Posterior cingulate gyrus (tissue), 11 donors: ENCODE measurements around the gene USP33.
"Not testable (repeated sequence)": the region's sequence is repeated elsewhere in the genome, so short reads cannot be mapped to it uniquely, and the experiment has no call there.

Source experiments
- DNase-seq, 10 donors: peaks; one replicate each; pipeline versions ENCODE4 v3.0.0 to v3.0.0-alpha.2; 2020 to 2021; ENCODE audit warnings: mixed read lengths in 3 of 10
- intact Hi-C: fragments of 100-400 bp; cut with DNase I; formaldehyde crosslinking; loops from one replicate; pipeline ENCODE4 v1.15.1; 2023

The USP33 gene

DNA sequence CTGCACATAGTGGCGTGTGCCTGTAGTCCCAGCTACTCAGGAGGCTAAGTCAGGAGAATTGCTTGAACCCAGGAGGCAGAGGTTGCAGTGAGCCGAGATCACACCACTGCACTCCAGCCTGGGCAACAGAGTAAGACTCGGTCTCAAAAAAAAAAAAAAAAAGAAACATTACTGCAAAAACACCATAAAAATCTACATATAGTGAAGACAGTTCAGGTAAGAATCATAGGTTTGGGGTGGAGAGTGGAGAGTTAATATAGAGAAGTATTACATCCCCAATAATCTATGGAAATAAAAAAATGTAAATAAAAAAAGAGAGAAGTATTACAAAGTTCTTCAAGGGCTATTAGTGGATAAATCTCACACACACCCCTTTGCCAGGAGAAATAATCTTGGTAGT lies 84.8 kb downstream of the USP33 start:
- DNase-seq, intact Hi-C loops: not testable (repeated sequence)

DNA sequence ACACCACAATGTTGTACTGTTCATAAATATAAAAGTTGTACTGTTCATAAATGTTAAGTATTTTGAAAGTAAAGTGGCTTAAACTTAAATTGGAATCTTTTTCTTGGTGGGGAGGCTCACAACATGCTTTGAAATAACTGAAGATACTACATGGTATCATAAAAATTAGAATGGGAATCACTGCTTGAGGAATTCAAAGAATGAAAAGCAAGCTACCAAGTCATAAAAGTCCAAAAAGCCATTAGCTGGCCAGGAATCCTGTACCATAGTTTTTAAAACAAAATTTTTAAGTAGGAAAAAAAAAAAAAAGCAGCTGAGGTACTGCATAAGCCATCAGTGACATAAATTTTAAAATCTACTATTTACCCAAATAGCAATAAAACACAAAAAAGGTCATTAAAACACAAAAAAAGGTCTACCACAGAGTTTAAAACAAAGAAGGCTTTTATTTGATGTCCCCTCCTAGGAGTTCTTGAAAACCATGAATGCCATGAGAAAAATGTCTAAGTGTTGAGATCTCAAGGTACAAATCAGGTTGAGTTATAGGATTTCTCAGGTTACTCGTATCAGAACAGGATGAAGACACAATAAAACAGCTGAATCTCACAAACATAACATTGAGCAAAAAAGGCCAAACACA lies 85.8 kb downstream of the USP33 start:
- DNase-seq, result no peak
- intact Hi-C loops, result no loop called here

DNA sequence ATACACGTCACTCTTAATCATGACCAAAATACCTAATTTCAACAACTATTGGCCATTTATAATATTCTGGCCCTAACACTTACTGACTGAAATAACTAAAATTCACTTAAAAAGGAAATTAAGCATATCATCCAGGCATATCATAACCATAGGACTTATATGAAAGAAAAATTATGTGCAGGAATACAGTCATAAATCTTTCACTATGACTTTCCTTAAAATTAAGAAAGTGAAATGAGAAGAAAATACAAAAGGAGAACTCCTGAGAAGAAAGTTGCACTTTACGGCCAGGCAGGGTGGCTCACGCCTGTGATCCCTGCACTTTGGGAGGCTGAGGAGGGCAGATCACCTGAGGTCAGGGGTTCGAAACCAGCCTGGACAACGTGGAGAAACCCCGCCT lies 86.6 kb downstream of the USP33 start:
- no peak for DNase-seq
- intact Hi-C loops, result no loop called here

DNA sequence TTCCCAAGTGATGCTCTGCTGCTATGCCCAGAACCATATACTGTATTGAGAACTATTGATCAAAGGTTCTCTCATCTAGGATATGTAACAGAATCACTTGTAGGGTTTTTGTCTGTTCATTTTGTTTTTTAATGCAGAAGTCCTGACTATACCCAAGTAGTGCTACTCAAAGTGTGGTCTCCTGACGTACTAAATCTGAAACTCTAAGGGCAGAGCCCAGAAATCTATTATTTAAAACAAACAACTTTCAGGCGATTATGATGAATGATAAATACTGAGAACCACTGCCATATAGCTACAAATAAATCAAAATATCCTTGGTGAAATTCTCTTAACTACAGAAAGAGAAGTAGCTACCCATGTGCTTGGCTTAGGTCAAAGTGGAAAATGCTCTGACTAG lies 87.3 kb downstream of the USP33 start:
- DNase-seq, result no peak
- intact Hi-C loops, result no loop called here

DNA sequence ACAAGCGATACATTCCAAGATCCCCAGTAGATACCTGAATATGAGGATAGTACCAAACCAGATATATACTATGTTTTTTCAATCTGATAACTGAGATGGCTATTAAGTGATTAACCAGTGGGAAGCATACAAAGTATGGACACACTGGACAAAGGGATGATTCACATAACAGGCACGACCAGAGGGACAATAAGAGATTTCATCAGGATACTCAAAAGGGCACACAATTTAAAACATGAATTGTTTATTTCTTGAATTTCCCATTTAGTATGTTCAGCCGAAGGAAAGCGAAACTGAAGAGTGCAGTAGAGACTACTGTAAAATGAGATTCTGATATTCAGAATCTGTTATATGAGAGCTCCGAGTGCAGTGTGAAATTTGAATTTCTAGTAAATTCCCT lies 87.8 kb downstream of the USP33 start:
- intact Hi-C loops, result no loop called here
- no peak for DNase-seq

DNA sequence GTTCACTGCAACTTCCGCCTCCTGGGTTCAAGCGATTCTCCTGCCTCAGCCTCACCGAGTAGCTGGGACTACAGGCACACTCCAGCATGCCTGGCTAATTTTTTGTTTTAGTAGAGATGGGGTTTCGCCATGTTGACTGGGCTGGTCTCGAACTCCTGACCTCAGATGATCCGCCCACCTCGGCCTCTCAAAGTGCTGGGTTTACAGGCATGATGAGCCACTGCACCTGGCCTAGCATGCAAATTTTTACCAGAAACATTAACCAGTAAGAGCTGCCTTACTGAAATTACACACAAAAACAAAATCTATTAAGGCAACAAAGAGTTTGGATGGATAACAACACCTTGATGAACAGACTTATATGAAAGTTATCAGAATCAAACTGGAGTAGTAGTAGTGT lies 89.3 kb downstream of the USP33 start:
- DNase-seq, result no peak

DNA sequence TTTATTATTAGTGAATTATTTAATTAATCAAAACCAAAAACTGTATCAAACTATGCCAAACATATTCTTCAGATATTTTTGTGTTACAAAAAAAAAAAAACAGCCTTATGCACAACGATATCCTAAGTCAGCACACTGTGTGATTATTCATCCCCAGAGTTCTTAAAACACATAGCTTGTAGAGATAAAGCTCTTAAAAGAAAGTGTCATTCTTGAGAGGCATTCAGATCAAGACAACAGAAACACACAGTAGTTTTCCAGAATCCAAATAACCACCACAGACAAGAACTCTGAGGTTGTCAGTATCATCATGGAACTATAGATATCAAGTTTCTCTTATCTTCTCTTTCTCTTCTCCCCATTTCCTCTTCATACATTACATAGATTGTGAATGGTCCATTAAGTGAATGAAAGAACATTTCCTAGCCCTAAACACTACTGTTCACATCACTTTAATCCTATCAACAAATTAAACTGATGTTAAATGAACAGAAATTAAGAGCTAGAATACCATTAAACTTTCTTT lies 90.7 kb downstream of the USP33 start:
- DNase-seq, result no peak
- intact Hi-C loops, result no loop called here

More for the DNA sequence above, 89.3 kb downstream of the USP33 start:
- intact Hi-C loops, result no loop called here

DNA sequence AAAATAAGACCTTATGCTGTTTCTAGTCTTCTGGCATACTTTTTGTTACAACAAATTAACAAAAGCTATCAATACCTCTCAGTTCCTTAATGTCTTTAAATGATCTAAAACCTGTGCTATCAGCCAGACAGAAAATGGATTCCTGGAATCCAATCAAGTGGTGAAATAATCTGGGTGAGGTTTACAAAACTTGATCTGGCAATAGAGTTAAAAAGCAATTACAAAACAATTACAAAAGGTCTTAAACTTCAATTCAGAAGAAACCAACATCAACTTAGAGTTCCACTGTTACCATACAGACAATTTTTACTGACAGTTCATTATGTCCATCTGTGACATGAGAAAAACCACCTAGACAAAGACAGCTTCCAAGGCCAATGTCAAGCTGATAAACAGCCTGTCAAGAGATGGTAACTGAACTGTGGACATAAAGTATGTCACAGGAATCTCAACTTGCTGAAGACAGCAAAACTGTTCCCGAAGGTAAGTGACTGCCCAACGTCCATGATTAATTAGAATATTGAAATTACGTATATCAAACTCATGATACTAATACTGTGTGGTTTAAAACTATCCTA lies 94.6 kb downstream of the USP33 start:
- intact Hi-C loops, result no loop called here
- no peak for DNase-seq

DNA sequence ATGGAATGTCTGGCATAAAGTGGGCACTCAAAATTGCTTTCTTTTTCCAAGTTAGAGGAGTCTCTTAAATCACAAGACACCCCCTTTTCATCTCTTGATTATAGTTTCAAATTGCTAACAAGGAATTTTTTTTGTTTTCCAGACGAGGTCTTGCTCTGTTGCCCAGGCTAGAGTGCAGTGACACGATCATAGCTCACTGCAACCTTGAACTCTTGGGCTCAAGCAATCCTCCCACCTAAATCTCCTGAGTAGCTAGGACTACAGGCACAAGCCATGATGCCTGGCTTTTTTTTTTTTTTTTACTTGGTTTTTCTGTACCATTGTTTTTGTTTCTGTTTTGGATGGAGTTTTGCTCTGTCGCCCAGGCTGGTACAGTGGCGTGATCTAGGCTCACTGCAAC lies 98.0 kb downstream of the USP33 start:
- DNase-seq, result no peak
- intact Hi-C loops, result no loop called here

DNA sequence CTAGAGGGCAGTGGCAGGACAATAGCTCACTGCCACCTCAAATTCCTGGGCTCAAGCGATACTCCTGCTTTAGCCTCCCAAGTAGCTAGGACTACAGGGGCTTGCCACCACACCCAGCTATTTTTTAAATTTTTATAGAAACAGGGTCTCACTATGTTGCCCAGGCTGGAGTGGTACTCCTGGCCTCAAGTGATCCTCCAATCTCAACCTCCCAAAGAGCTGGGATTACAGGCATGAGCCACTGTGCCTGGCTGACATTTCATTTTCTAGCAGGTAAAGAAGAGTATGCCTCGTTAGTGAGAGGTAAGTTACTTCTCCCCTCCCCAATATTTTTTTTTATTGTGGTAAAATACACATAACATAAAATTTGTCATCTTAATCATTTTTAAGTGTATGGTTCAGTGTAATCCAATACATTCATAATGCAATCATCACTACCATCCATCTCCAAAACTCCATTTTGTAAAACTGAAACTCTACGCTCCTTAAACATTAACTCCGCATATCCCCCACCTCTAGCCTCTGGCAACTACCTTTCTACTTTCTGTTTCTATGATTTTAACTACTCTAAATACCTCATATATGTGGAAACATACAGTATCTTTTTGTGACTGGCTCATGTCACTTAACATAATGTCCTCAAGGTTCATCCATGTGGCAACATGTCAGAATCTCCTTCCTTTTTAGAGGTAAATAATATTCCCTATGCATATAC lies 99.6 kb downstream of the USP33 start:
- no peak for DNase-seq
- intact Hi-C loops, result no loop called here

DNA sequence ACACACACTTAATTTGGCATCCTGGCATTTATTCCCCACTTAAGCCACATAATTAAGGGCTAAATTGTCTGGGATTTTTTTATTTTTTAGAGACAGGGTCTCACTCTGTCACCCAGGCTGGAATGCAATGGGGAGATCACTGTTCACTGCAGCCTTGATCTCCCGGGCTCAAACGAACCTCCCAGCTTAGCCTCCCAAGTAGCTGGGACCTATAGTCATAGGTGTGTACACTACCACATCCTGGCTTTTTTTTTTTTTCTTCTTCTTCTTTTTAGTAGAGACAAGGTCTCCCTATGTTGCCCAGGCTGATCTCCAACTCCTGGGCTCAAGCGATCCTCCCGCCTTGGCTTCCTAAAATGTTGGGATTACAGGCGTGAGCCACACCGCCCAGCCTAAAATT lies 101.4 kb downstream of the USP33 start:
- DNase-seq, result no peak
- intact Hi-C loops, result no loop called here

DNA sequence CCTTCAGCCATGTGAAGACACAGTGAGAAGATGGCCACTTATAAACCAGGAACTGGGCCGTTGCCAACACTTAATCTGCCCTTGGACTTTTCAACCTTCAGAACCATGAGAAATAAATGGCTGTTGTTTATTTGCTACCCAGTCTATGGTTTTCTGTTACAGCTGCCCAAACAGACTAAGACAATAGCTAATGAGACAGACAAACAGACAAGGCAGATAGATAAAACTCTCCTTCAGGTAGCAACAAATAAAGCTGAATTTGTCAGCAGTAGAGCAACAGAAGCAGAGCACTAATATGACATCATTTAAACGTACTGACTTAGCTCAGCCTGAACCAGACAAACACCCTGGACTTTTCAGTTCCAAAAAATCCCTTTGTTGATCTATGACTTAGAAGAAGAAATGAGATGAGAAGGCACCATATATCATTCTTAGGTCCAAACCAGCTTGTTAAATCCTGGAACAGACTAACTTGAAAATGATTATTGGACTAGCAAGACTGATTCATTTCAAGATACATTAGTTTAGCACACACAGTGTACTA lies 104.1 kb downstream of the USP33 start:
- DNase-seq, result no peak
- intact Hi-C loops, result no loop called here

DNA sequence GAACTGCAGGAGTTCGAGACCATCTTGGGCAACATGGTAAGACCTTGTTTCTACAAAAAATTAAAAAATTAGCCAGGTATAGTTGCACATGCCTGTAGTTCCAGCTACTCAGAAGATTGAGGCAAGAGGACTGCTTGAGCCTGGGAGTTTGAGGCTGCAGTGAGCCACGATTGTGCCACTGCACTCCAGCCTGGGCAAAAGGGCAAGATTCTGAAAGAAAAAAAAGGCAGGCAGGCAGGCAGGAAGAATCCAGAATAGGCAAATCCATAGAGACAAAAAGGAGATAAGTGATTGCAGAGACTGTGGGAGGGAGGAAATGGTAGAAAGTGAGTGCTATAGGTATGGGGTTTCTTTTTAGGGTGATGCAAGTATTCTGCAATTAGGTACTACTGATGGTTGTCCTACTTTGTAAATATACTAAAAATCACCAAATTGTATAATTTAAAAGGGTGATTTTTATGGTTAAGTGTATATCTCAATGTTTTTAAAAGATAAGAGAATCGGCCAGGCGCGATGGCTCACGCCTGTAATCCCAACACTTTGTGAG lies 106.6 kb downstream of the USP33 start:
- no peak for DNase-seq
- intact Hi-C loops, result no loop called here

DNA sequence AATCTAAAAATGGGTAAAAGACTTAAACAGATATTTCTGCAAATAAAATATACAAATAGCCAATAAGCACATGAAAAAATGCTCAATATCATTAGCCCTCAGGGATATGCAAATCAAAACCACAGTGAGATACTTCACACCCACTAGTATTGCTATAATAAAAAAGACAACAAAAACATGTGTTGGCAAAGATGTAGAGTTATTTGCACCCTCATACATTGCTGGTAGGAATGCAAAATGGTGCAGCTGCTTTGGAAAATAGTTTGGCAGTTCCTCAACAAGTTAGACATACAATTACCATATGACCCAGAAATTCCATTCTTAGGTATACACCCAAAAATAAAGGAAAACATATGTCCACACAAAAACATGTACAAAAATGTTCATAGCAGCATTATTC lies 107.4 kb downstream of the USP33 start:
- DNase-seq, result no peak
- intact Hi-C loops, result no loop called here

DNA sequence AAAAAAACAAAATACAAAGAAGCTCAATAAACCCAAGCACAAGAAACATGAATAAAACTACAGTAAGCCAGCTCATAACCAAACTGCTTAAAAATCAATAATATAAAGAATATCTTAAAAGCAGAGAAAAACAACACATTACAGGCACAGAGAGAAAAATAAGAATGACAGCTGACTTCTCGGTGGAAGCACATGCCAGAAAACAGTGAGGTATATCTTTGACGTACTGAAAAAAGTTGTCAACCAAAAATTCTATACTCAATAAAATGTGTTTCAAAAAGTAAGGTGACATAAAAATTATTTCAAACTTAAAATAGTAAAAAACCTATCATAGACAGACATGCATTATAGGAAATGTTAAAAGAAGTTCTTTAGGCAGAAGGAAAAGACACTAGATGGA lies 110.5 kb downstream of the USP33 start:
- no peak for DNase-seq
- intact Hi-C loops, result no loop called here

DNA sequence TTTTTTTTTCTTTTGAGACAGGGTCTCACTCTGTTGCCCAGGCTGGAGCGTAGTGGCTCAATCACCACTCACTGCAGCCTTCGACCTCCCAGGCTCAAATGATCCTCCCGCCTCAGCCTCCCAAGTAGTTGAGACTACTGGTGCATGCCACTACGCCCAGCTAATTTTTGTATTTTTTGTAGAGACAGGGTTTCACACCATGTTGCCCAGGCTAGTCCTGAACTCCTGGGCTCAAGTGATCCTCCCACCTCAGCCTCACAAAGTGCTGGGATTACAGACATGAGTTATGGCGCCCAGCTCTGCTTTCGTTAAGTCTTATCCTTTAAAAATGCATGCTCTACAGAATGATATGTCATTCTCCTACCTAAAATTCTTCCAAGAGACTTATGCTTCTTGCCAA lies 113.4 kb downstream of the USP33 start:
- intact Hi-C loops, DNase-seq: not testable (repeated sequence)
